ENCODE data around the gene ZNF467.

The ZNF467 gene

GRCh38 chr7:149808311-149808710 is 34.9 kb upstream of the ZNF467 start:
- no peak for DNase-seq (ENCODE audit: low spot score)

GRCh38 chr7:149806726-149807125 is 33.3 kb upstream of the ZNF467 start:
- no peak for DNase-seq (ENCODE audit: low spot score)

- DNase-seq (ENCODE audit: low spot score): no peak
Measured at GRCh38 chr7:149804106-149804505, 30.7 kb upstream of the ZNF467 start.

- DNase-seq (ENCODE audit: low spot score): no peak
Measured at GRCh38 chr7:149803551-149804074, 30.2 kb upstream of the ZNF467 start.

GRCh38 chr7:149802966-149803365 is 29.6 kb upstream of the ZNF467 start:
- DNase-seq (ENCODE audit: low spot score): no peak

GRCh38 chr7:149801816-149802215 is 28.4 kb upstream of the ZNF467 start:
- no peak for DNase-seq (ENCODE audit: low spot score)

GRCh38 chr7:149801002-149801566 is 27.7 kb upstream of the ZNF467 start:
- no peak for DNase-seq (ENCODE audit: low spot score)

- no peak for DNase-seq (ENCODE audit: low spot score)
Measured at GRCh38 chr7:149800169-149800555, 26.8 kb upstream of the ZNF467 start.

GRCh38 chr7:149799397-149800168 is 26.2 kb upstream of the ZNF467 start:
- DNase-seq (ENCODE audit: low spot score): peak; percentile 63

GRCh38 chr7:149797771-149798170 is 24.4 kb upstream of the ZNF467 start:
- no peak for DNase-seq (ENCODE audit: low spot score)

- no peak for DNase-seq (ENCODE audit: low spot score)
Measured at GRCh38 chr7:149796287-149796860, 23.0 kb upstream of the ZNF467 start.

- DNase-seq (ENCODE audit: low spot score): no peak
Measured at GRCh38 chr7:149795126-149795525, 21.7 kb upstream of the ZNF467 start.

- no peak for DNase-seq (ENCODE audit: low spot score)
Measured at GRCh38 chr7:149794661-149795060, 21.3 kb upstream of the ZNF467 start.

- DNase-seq (ENCODE audit: low spot score): no peak
Measured at GRCh38 chr7:149793261-149793660, 19.9 kb upstream of the ZNF467 start.

GRCh38 chr7:149792220-149792595 is 18.8 kb upstream of the ZNF467 start:
- no peak for DNase-seq (ENCODE audit: low spot score)

GRCh38 chr7:149791411-149792219 is 18.2 kb upstream of the ZNF467 start:
- DNase-seq (ENCODE audit: low spot score): no peak

- no peak for DNase-seq (ENCODE audit: low spot score)
Measured at GRCh38 chr7:149790754-149791360, 17.5 kb upstream of the ZNF467 start.

- DNase-seq (ENCODE audit: low spot score): peak; percentile 27
Measured at GRCh38 chr7:149790146-149790548, 16.8 kb upstream of the ZNF467 start.

- DNase-seq (ENCODE audit: low spot score): no peak
Measured at GRCh38 chr7:149789101-149789500, 15.7 kb upstream of the ZNF467 start.

GRCh38 chr7:149788300-149788851 is 15.0 kb upstream of the ZNF467 start:
- no peak for DNase-seq (ENCODE audit: low spot score)

GRCh38 chr7:149787428-149788299 is 14.3 kb upstream of the ZNF467 start:
- no peak for DNase-seq (ENCODE audit: low spot score)

Measured in germinal center (tissue), 1 donor.